ENCODE measurements around the gene ARFGEF3. TPM values are rescaled to one million over a fixed set of nuclear protein-coding genes. Genes with fewer than 3 reads are reported as not detected.

ARFGEF3 gene
- total RNA-seq, 4 donors from 2014 or later = 8.9 to 12.0 (median 10.5) TPM

DNA sequence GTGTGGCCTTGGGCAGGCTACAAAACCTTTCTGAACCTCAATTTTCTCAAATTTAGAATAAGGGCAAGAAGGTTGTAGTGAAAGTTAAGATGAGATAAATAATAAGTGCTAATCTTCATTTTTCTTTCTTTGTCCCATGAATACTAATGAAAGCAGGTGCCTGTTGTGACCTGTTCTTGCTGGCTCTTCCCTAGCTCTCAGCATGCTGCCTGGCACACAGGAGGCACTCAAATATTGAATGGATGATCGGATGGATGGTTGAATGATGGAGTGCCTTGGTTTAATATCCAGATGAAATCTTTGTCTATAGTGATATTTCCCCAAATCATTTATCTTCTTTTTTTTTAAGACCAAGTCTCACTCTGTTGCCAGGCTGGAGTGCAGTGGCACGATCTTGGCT, 41.6 kb downstream of the ARFGEF3 start:
- Histone ChIP-seq H3K27ac (no peak overlapping the region), H3K9me3 (no peaks in the 10 kb centered on the region), H3K36me3 (no peaks in the 10 kb centered on the region), H3K4me1 (no peaks in the 10 kb centered on the region), H3K27me3 (no peaks in the 10 kb centered on the region), H3K4me3 (no peak overlapping the region)
- DNase-seq = no peak
- TF ChIP-seq, protein P1, sequence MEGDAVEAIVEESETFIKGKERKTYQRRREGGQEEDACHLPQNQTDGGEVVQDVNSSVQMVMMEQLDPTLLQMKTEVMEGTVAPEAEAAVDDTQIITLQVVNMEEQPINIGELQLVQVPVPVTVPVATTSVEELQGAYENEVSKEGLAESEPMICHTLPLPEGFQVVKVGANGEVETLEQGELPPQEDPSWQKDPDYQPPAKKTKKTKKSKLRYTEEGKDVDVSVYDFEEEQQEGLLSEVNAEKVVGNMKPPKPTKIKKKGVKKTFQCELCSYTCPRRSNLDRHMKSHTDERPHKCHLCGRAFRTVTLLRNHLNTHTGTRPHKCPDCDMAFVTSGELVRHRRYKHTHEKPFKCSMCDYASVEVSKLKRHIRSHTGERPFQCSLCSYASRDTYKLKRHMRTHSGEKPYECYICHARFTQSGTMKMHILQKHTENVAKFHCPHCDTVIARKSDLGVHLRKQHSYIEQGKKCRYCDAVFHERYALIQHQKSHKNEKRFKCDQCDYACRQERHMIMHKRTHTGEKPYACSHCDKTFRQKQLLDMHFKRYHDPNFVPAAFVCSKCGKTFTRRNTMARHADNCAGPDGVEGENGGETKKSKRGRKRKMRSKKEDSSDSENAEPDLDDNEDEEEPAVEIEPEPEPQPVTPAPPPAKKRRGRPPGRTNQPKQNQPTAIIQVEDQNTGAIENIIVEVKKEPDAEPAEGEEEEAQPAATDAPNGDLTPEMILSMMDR (IDR thresholded peaks at IDR 0.05) = no peak
- no peak for TF ChIP-seq POLR2A (IDR thresholded peaks at IDR 0.05)

DNA sequence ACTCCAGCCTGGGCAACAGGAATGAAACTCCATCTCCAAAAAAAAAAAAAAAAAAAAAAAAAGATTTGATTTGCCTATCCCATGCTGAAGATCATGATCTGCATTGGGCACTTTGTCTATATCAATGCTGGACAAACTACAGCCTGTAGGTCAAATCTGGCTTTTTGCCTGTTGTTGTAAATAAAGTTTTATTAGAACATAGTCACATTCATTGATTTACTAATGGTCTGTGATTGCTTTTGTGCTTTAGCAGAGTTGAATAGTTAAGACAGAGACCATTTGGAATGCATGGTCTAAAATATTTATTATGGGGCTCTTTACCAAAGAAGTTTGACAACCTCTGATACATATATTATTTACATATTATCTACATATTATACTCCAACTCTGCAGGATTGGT, 42.6 kb downstream of the ARFGEF3 start:
- TF ChIP-seq, protein P1 (IDR thresholded peaks at IDR 0.05) = no peak
- no peak for TF ChIP-seq POLR2A (IDR thresholded peaks at IDR 0.05)

DNA sequence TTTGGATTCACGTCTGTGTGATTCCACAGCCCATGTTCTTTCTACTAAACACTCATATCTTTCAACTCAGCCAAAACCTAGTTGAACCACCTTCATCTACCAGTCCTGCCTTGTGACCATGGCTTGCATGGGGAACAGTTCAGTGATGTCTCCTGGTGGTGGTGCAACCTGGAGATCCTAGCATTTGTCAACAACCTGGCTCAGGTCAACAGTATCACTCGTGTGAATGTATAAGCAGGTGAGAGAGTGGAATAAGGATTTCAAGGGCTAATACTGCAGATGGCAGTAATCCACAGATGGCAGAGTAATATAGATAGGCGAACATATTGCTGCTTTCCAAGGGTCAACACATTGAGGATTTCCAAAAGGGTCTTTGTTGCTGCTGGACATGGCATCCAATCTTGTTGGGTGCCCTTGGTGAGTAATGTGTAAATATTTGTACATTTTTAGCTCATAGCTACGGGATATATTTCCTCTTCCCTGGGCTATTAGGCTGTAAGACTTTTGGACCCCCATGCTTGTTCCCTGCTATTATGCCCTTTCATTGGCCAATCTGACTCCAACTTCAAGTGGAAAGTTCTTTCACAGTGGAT, 43.1 kb downstream of the ARFGEF3 start:
- H3K36me3 ChIP-seq = no peaks in the 10 kb centered on the region
- no peaks in the 10 kb centered on the region for H3K9me3 ChIP-seq
- H3K27ac ChIP-seq = no peak overlapping the region
- no peak overlapping the region for H3K4me3 ChIP-seq
- DNase-seq = no peak
- no peak for TF ChIP-seq POLR2A (IDR thresholded peaks at IDR 0.05)
- TF ChIP-seq, protein P1 (IDR thresholded peaks at IDR 0.05) = no peak
- no peaks in the 10 kb centered on the region for H3K4me1 ChIP-seq
- no peaks in the 10 kb centered on the region for H3K27me3 ChIP-seq

More for the DNA sequence above, 42.6 kb downstream of the ARFGEF3 start:
- Histone ChIP-seq H3K36me3 (no peaks in the 10 kb centered on the region), H3K9me3 (no peaks in the 10 kb centered on the region), H3K27me3 (no peaks in the 10 kb centered on the region), H3K4me3 (no peak overlapping the region), H3K27ac (no peak overlapping the region), H3K4me1 (no peaks in the 10 kb centered on the region)
- no peak for DNase-seq

- DNase-seq = no peak
- Histone ChIP-seq H3K27me3 (no peaks in the 10 kb centered on the region), H3K27ac (no peak overlapping the region), H3K4me3 (no peak overlapping the region), H3K9me3 (no peaks in the 10 kb centered on the region), H3K4me1 (no peaks in the 10 kb centered on the region), H3K36me3 (no peaks in the 10 kb centered on the region)
- TF ChIP-seq, protein P1 (IDR thresholded peaks at IDR 0.05) = no peak
- no peak for TF ChIP-seq POLR2A (IDR thresholded peaks at IDR 0.05)
Measured at GRCh38 chr6:138205437-138206094, 43.8 kb downstream of the ARFGEF3 start.

GRCh38 chr6:138206862-138207261, 45.1 kb downstream of the ARFGEF3 start:
- no peak for TF ChIP-seq POLR2A (IDR thresholded peaks at IDR 0.05)
- TF ChIP-seq, protein P1 (IDR thresholded peaks at IDR 0.05) = no peak
- Histone ChIP-seq H3K36me3 (no peaks in the 10 kb centered on the region), H3K27me3 (no peaks in the 10 kb centered on the region)

More at GRCh38 chr6:138206862-138207261, 45.1 kb downstream of the ARFGEF3 start:
- Histone ChIP-seq H3K4me3 (no peak overlapping the region), H3K4me1 (no peaks in the 10 kb centered on the region), H3K9me3 (no peaks in the 10 kb centered on the region), H3K27ac (no peak overlapping the region)
- no peak for DNase-seq
